Thoracic aorta (tissue), 2 donors: Measurements from ENCODE around the gene ASIC5. TPM values are rescaled to one million over a fixed set of nuclear protein-coding genes. Genes with fewer than 3 reads are reported as not detected.

ENCODE experiments used
- ATAC-seq: fragments of 150-250 bp; one replicate; pipeline ENCODE4 v1.8.0; 2017; ENCODE audit warnings: low read depth; ENCODE audit not compliant: insufficient number of reproducible peaks, low FRiP score
- DNase-seq: peaks from one replicate; pipeline ENCODE4 v3.0.0-alpha.2; 2020; ENCODE audit warnings: low spot score
- H3K27ac ChIP-seq, 2 donors: fragments of 200-600 bp; sonication (generic); 1 replicate in 1 of 2; 2 replicates in 1 of 2; pipeline ENCODE4 v1.5.1; 2016; ENCODE audit warnings: mild to moderate bottlenecking in 2 of 2, moderate library complexity in 2 of 2
- H3K27me3 ChIP-seq: fragments of 200-600 bp; sonication (generic); replicated peaks from 2 replicates; pipeline ENCODE4 v1.6.0; 2016; ENCODE audit warnings: mild to moderate bottlenecking; ENCODE audit not compliant: insufficient read depth
- H3K36me3 ChIP-seq: fragments of 200-600 bp; sonication (generic); one replicate; pipeline ENCODE4 v1.5.1; 2016
- H3K4me1 ChIP-seq, 2 donors: fragments of 200-600 bp; sonication (generic); 1 replicate in 1 of 2; 2 replicates in 1 of 2; pipeline versions ENCODE4 v1.5.1 to v1.6.0; 2016; ENCODE audit warnings: low read depth in 2 of 2, mild to moderate bottlenecking in 1 of 2; ENCODE audit not compliant: control insufficient read depth in 1 of 2
- H3K4me3 ChIP-seq: fragments of 200-600 bp; sonication (generic); 2 replicates; pipeline ENCODE4 v1.5.1; 2016; ENCODE audit warnings: mild to moderate bottlenecking
- H3K9me3 ChIP-seq: fragments of 200-600 bp; sonication (generic); 2 replicates; pipeline ENCODE4 v1.5.1; 2016
- CTCF ChIP-seq: fragments of 200-600 bp; sonication (generic); IDR thresholded peaks from one replicate; pipeline ENCODE4 v1.5.1; 2019; ENCODE audit warnings: antibody characterized with exemption
- total RNA-seq, 2 donors: library from RNA; depleted of rRNA; stranded (reverse); fragments of >200 nt; gene quantifications; one replicate each; pipeline versions ENCODE4 v1.1.0 to v1.2.3, GENCODE V29; 2016

ASIC5 gene
- total RNA-seq, 2 donors from 2014 or later = not detected

GRCh38 chr4:155789391-155789790 lies 76.7 kb downstream of the ASIC5 start:
- peaks cover 3% of the 10 kb centered on the region for H3K36me3 ChIP-seq
- no peak for ATAC-seq
- DNase-seq = no peak
- H3K27ac ChIP-seq = no peak overlapping the region
- H3K27me3 ChIP-seq = no peaks in the 10 kb centered on the region
- H3K4me1 ChIP-seq = peaks cover 8 to 33% of the 10 kb centered on the region in 2 donors
- H3K4me3 ChIP-seq = peak overlapping the region; percentile 54
- no peaks in the 10 kb centered on the region for H3K9me3 ChIP-seq
- TF ChIP-seq CTCF = no peak

GRCh38 chr4:155787113-155787710 lies 78.9 kb downstream of the ASIC5 start:
- Histone ChIP-seq H3K4me1 (peaks cover 20 to 42% of the 10 kb centered on the region in 2 donors), H3K27ac (no peak overlapping the region), H3K36me3 (peaks cover 3% of the 10 kb centered on the region), H3K4me3 (no peak overlapping the region), H3K27me3 (no peaks in the 10 kb centered on the region), H3K9me3 (no peaks in the 10 kb centered on the region)
- TF ChIP-seq CTCF = peak; percentile 51
- DNase-seq = no peak
- ATAC-seq = peak; percentile 83

- no peak for ATAC-seq
- H3K27ac ChIP-seq = no peak overlapping the region
- H3K4me1 ChIP-seq = peaks cover 20 to 42% of the 10 kb centered on the region in 2 donors
- H3K27me3 ChIP-seq = no peaks in the 10 kb centered on the region
- peaks cover 3% of the 10 kb centered on the region for H3K36me3 ChIP-seq
- DNase-seq = no peak
- TF ChIP-seq CTCF = no peak
- no peaks in the 10 kb centered on the region for H3K9me3 ChIP-seq
- H3K4me3 ChIP-seq = no peak overlapping the region
Observed at GRCh38 chr4:155785828-155786227, 80.2 kb downstream of the ASIC5 start.

GRCh38 chr4:155784637-155785036 lies 81.4 kb downstream of the ASIC5 start:
- Histone ChIP-seq H3K27me3 (no peaks in the 10 kb centered on the region), H3K4me1 (peaks cover 18 to 48% of the 10 kb centered on the region in 2 donors), H3K4me3 (no peak overlapping the region), H3K36me3 (peaks cover 1% of the 10 kb centered on the region), H3K9me3 (no peaks in the 10 kb centered on the region), H3K27ac (no peak overlapping the region)
- no peak for ATAC-seq
- TF ChIP-seq CTCF = no peak
- DNase-seq = no peak

- Histone ChIP-seq H3K4me1 (peaks cover 21 to 44% of the 10 kb centered on the region in 2 donors), H3K27ac (no peak overlapping the region), H3K36me3 (no peaks in the 10 kb centered on the region), H3K27me3 (no peaks in the 10 kb centered on the region), H3K4me3 (no peak overlapping the region), H3K9me3 (no peaks in the 10 kb centered on the region)
- DNase-seq = no peak
- TF ChIP-seq CTCF = no peak
- no peak for ATAC-seq
Observed at GRCh38 chr4:155781249-155781831, 84.7 kb downstream of the ASIC5 start.
